ENCODE data around the gene XAB2. TPM values are rescaled to one million over a fixed set of nuclear protein-coding genes. Genes with fewer than 3 reads are reported as not detected.

The XAB2 gene
- total RNA-seq, 4 donors from 2014 or later = 26.6 to 61.9 (median 33.7) TPM

- no peaks in the 10 kb centered on the region for H3K4me1 ChIP-seq
- TF ChIP-seq POLR2A (IDR thresholded peaks at IDR 0.05) (no peak), CTCF (IDR thresholded peaks at IDR 0.05) (no peak)
- no peak overlapping the region for H3K27ac ChIP-seq
- H3K36me3 ChIP-seq = no peaks in the 10 kb centered on the region
- no peak overlapping the region for H3K4me3 ChIP-seq
- DNase-seq = no peak
- no peaks in the 10 kb centered on the region for H3K9me3 ChIP-seq
- H3K27me3 ChIP-seq = no peaks in the 10 kb centered on the region
Measured at GRCh38 chr19:7672522-7672921, 43.2 kb upstream of the XAB2 start.

DNA sequence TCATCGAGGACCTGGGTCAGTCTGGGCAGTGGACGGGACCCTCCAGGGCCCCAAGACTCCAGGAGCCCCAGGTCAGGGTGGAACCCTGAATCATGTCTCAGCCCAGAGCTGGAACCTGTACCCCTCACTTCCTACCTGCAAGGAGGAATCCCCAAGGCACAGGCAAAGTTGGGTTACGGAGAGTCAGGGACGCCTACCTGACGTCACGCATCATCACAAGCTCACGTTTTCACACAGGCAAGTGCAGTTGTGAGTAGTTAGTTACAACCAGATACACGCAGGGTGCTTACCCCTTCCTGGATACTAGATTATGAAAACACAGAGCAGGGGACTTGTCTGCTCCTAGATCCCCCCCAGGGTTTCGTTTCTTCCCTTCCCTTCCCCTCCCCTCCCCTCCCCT, 41.4 kb upstream of the XAB2 start:
- no peak for TF ChIP-seq CTCF (IDR thresholded peaks at IDR 0.05)
- no peak for TF ChIP-seq POLR2A (IDR thresholded peaks at IDR 0.05)
- Histone ChIP-seq H3K4me1 (no peaks in the 10 kb centered on the region), H3K36me3 (no peaks in the 10 kb centered on the region), H3K4me3 (no peak overlapping the region), H3K27ac (no peak overlapping the region), H3K9me3 (no peaks in the 10 kb centered on the region), H3K27me3 (no peaks in the 10 kb centered on the region)
- no peak for DNase-seq

GRCh38 chr19:7670150-7670783, 40.9 kb upstream of the XAB2 start:
- no peak overlapping the region for H3K27ac ChIP-seq

GRCh38 chr19:7669641-7670040, 40.3 kb upstream of the XAB2 start:
- Histone ChIP-seq H3K4me3 (no peak overlapping the region), H3K9me3 (no peaks in the 10 kb centered on the region), H3K27ac (no peak overlapping the region), H3K4me1 (no peaks in the 10 kb centered on the region), H3K27me3 (no peaks in the 10 kb centered on the region), H3K36me3 (no peaks in the 10 kb centered on the region)
- DNase-seq = no peak
- no peak for TF ChIP-seq POLR2A (IDR thresholded peaks at IDR 0.05)
- no peak for TF ChIP-seq CTCF (IDR thresholded peaks at IDR 0.05)

More at GRCh38 chr19:7670150-7670783, 40.9 kb upstream of the XAB2 start:
- Histone ChIP-seq H3K27me3 (no peaks in the 10 kb centered on the region), H3K4me3 (no peak overlapping the region), H3K36me3 (no peaks in the 10 kb centered on the region), H3K9me3 (no peaks in the 10 kb centered on the region), H3K4me1 (no peaks in the 10 kb centered on the region)
- no peak for TF ChIP-seq CTCF (IDR thresholded peaks at IDR 0.05)
- TF ChIP-seq POLR2A (IDR thresholded peaks at IDR 0.05) = no peak
- DNase-seq = no peak

- no peak within 1 kb of the TSS for H3K27ac ChIP-seq
- H3K9me3 ChIP-seq = no peaks in the 10 kb centered on the region
- H3K4me1 ChIP-seq = no peaks in the 10 kb centered on the region
- TF ChIP-seq CTCF (IDR thresholded peaks at IDR 0.05) (no peak), POLR2A (IDR thresholded peaks at IDR 0.05) (no peak)
- DNase-seq = no peak
- no peak within 1 kb of the TSS for H3K4me3 ChIP-seq
- no peaks in the 10 kb centered on the region for H3K27me3 ChIP-seq
- no peaks in the 10 kb centered on the region for H3K36me3 ChIP-seq
Measured at GRCh38 chr19:7668842-7669241, 39.5 kb upstream of the XAB2 start, which contains the start of gene RETN. Gene RETN, plus strand, starts transcription at chr19:7669049. Its CDS starts 278 bp downstream, at chr19:7669327.

All from Peyer's patch (tissue), 4 donors.